ENCODE results near the gene NPFFR2.

NPFFR2 gene

GRCh38 chr4:72019688-72020087 lies 12.1 kb upstream of the NPFFR2 start:
- no peak for TF ChIP-seq CTCF (IDR thresholded peaks at IDR 0.05; ENCODE audit: extremely low read depth, missing control alignments)
- no peak for DNase-seq (ENCODE audit: low spot score)

GRCh38 chr4:72022553-72022952 lies 9.2 kb upstream of the NPFFR2 start:
- TF ChIP-seq CTCF (IDR thresholded peaks at IDR 0.05; ENCODE audit: extremely low read depth, missing control alignments) = no peak
- DNase-seq (ENCODE audit: low spot score) = no peak

- no peak for DNase-seq (ENCODE audit: low spot score)
- TF ChIP-seq CTCF (IDR thresholded peaks at IDR 0.05; ENCODE audit: extremely low read depth, missing control alignments) = no peak
Observed at GRCh38 chr4:72055566-72055965, 23.8 kb downstream of the NPFFR2 start.

- TF ChIP-seq CTCF (IDR thresholded peaks at IDR 0.05; ENCODE audit: extremely low read depth, missing control alignments) = no peak
- no peak for DNase-seq (ENCODE audit: low spot score)
Observed at GRCh38 chr4:72063726-72064125, 31.9 kb downstream of the NPFFR2 start.

- TF ChIP-seq CTCF (IDR thresholded peaks at IDR 0.05; ENCODE audit: extremely low read depth, missing control alignments) = no peak
Observed at GRCh38 chr4:72067051-72067450, 35.3 kb downstream of the NPFFR2 start.

GRCh38 chr4:72073816-72074215 lies 42.0 kb downstream of the NPFFR2 start:
- no peak for TF ChIP-seq CTCF (IDR thresholded peaks at IDR 0.05; ENCODE audit: extremely low read depth, missing control alignments)
- no peak for DNase-seq (ENCODE audit: low spot score)

More at GRCh38 chr4:72067051-72067450, 35.3 kb downstream of the NPFFR2 start:
- DNase-seq (ENCODE audit: low spot score) = no peak

GRCh38 chr4:72076562-72076961 lies 44.8 kb downstream of the NPFFR2 start:
- TF ChIP-seq CTCF (IDR thresholded peaks at IDR 0.05; ENCODE audit: extremely low read depth, missing control alignments) = no peak
- DNase-seq (ENCODE audit: low spot score) = no peak
